HEK293T (cell line): Measurements from ENCODE around the gene DUSP14.

Experiments used
- CTCF ChIA-PET: fragments of 350-600 bp; formaldehyde crosslinking; extraction: SDS; loops from one replicate; lab custom pipeline; 2021; ENCODE audit warnings: antibody characterized with exemption, inconsistent platforms; lab: Yijun Ruan, JAX
- POLR2A ChIA-PET: fragments of 350-600 bp; formaldehyde crosslinking; extraction: SDS; loops from one replicate; lab custom pipeline; 2020; ENCODE audit warnings: antibody characterized with exemption, inconsistent platforms; lab: Yijun Ruan, JAX
- DNase-seq: peaks from one replicate; pipeline ENCODE4 v3.0.0; 2012; ENCODE audit warnings: mixed read lengths; ENCODE audit errors: extremely low spot score
- ARNT ChIP-seq: fragments of 450-650 bp; IDR thresholded peaks from 2 replicates; pipeline ENCODE4 v1.6.1; 2017; ENCODE audit warnings: mild to moderate bottlenecking
- BHLHE40 ChIP-seq: fragments of 450-650 bp; IDR thresholded peaks from 2 replicates; pipeline ENCODE4 v1.6.1; 2016; ENCODE audit warnings: mild to moderate bottlenecking, moderate library complexity, borderline replicate concordance
- CTBP1 ChIP-seq: fragments of 450-650 bp; IDR thresholded peaks from 2 replicates; pipeline ENCODE4 v1.6.1; 2016; ENCODE audit warnings: borderline replicate concordance
- ELF4 ChIP-seq: fragments of 450-650 bp; IDR thresholded peaks from 2 replicates; pipeline ENCODE4 v1.6.1; 2017; ENCODE audit warnings: antibody characterized with exemption
- FOXA1 ChIP-seq: fragments of 450-650 bp; IDR thresholded peaks from 2 replicates; pipeline ENCODE4 v1.6.1; 2016; ENCODE audit warnings: mild to moderate bottlenecking
- FOXK2 ChIP-seq: fragments of 450-650 bp; IDR thresholded peaks from 2 replicates; pipeline ENCODE4 v1.6.1; 2016; ENCODE audit warnings: mild to moderate bottlenecking
- FOXM1 ChIP-seq: fragments of 450-650 bp; IDR thresholded peaks from 2 replicates; pipeline ENCODE4 v1.6.1; 2017; ENCODE audit warnings: mild to moderate bottlenecking, borderline replicate concordance
- HDGF ChIP-seq: fragments of 450-650 bp; IDR thresholded peaks from 2 replicates; pipeline ENCODE4 v1.6.1; 2017; ENCODE audit warnings: antibody characterized with exemption, borderline replicate concordance
- L3MBTL2 ChIP-seq: fragments of 450-650 bp; conservative IDR thresholded peaks from 2 replicates; pipeline ENCODE4 v1.6.1; 2016; ENCODE audit warnings: mild to moderate bottlenecking
- LEF1 ChIP-seq: fragments of 450-650 bp; IDR thresholded peaks from 2 replicates; pipeline ENCODE4 v1.6.1; 2017; ENCODE audit warnings: mild to moderate bottlenecking, borderline replicate concordance
- NFRKB ChIP-seq: fragments of 450-650 bp; IDR thresholded peaks from 2 replicates; pipeline ENCODE4 v1.6.1; 2016; ENCODE audit warnings: mild to moderate bottlenecking, moderate library complexity
- SP1 ChIP-seq: fragments of 450-650 bp; IDR thresholded peaks from 2 replicates; pipeline ENCODE4 v1.6.1; 2017
- SUZ12 ChIP-seq: fragments of 450-650 bp; IDR thresholded peaks from 2 replicates; pipeline ENCODE4 v1.6.1; 2016; ENCODE audit warnings: mild to moderate bottlenecking
- TARDBP ChIP-seq: fragments of 450-650 bp; IDR thresholded peaks from 2 replicates; pipeline ENCODE4 v1.6.1; 2016
- ZNF384 ChIP-seq: fragments of 450-650 bp; IDR thresholded peaks from 2 replicates; pipeline ENCODE4 v1.6.1; 2016
- TF ChIP-seq, protein P1 (sequence below): fragments of 450-650 bp; IDR thresholded peaks from 2 replicates; pipeline ENCODE4 v1.6.1; 2016

Gene DUSP14

DNA sequence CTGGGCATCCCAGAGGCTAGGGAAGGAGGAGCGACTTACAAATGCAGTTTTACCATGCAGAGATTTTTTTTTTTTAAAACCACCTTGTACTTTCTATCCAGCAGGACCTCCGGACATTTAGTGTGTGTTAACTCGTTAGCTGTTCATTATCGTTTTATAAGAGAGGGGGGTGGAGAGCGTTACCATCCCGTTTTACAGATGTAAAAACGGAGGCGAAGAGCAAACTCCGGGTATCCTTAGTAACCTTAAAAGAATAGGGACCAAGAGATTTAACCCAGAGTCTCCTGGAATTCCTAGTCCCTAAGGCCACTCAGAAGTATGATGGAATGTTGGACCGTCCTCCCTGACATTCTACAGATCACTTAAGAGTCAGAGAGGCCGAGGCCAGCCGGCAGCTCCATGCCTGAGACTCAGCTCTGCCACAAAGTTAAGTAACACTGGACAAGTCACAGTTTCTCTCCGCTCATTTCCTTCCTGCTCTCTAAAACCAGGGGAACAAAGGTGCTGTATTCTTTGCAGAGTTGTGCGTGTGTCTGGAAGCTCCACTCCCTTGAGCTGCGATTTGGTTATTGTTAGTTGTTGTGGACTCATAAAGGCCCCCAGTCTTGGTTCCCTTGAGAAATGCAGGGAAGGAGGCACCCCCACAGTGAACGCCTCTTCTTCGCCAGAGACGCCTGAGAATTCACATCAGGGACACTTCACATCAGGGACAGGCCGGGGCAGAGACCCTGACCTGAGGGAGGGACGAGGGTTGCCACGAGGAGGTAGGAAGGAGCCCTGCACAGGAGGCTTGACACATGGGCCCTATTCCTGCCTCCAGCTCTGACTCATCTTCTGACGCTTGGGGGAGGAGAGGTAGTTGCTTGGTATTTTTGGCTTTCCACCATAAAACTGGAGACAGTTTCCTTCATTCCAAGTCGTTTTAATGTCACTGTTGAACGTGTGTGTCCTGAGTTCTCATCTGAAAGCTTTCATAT is 1.2 kb downstream of the DUSP14 start:
- peak; percentile 33 for DNase-seq
- POLR2A ChIA-PET, result interaction anchor here (0.7 to 1.4 kb wide), 4 partner anchors 9 to 280 kb away, joined by 3 to 5 read pairs (median 3); no protein-coding TSS in a partner anchor
- CTCF ChIA-PET, result interaction anchor here (0.6 kb wide), 1 partner anchor 11 kb away, joined by 4 read pairs; no protein-coding TSS in a partner anchor
- TF ChIP-seq L3MBTL2 (peak; percentile 76), NFRKB (no peak)

DNA sequence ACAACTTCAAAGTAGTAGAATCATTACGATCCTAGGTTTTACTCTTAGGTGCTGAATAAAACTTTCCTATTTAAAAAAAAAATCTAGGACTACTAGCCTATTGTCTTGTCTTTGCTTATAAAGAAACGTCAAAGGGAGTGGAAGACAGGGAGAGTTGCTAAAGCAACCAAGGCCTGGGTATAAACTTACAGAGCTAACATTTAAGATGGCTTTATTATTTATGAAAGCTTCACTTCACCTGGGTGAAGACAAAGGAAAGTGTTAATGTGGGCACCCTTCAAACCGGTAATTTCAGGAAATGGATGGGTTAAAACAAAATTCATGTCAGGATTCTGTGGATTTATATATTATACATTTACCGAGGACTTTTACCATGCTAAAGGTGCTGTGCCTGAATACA is 2.5 kb downstream of the DUSP14 start:
- ChIA-PET POLR2A (interaction anchor here (0.8 kb wide), 1 partner anchor 85 kb away, joined by 3 read pairs; no protein-coding TSS in a partner anchor), CTCF (interaction anchor here (0.7 kb wide), 2 partner anchors 16 to 55 kb away, joined by 4 to 6 read pairs; no protein-coding TSS in a partner anchor)
- TF ChIP-seq FOXM1, result no peak
- no peak for TF ChIP-seq FOXK2
- no peak for TF ChIP-seq SP1
- TF ChIP-seq, protein P1, sequence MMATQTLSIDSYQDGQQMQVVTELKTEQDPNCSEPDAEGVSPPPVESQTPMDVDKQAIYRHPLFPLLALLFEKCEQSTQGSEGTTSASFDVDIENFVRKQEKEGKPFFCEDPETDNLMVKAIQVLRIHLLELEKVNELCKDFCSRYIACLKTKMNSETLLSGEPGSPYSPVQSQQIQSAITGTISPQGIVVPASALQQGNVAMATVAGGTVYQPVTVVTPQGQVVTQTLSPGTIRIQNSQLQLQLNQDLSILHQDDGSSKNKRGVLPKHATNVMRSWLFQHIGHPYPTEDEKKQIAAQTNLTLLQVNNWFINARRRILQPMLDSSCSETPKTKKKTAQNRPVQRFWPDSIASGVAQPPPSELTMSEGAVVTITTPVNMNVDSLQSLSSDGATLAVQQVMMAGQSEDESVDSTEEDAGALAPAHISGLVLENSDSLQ, result no peak
- no peak for TF ChIP-seq NFRKB
- no peak for TF ChIP-seq ZNF384
- TF ChIP-seq FOXA1, result no peak
- no peak for TF ChIP-seq ELF4
- no peak for TF ChIP-seq ARNT
- TF ChIP-seq L3MBTL2, result no peak
- no peak for TF ChIP-seq TARDBP
- TF ChIP-seq SUZ12, result no peak
- no peak for TF ChIP-seq LEF1
- TF ChIP-seq CTBP1, result no peak
- no peak for TF ChIP-seq HDGF
- TF ChIP-seq BHLHE40, result no peak
- no peak for DNase-seq

DNA sequence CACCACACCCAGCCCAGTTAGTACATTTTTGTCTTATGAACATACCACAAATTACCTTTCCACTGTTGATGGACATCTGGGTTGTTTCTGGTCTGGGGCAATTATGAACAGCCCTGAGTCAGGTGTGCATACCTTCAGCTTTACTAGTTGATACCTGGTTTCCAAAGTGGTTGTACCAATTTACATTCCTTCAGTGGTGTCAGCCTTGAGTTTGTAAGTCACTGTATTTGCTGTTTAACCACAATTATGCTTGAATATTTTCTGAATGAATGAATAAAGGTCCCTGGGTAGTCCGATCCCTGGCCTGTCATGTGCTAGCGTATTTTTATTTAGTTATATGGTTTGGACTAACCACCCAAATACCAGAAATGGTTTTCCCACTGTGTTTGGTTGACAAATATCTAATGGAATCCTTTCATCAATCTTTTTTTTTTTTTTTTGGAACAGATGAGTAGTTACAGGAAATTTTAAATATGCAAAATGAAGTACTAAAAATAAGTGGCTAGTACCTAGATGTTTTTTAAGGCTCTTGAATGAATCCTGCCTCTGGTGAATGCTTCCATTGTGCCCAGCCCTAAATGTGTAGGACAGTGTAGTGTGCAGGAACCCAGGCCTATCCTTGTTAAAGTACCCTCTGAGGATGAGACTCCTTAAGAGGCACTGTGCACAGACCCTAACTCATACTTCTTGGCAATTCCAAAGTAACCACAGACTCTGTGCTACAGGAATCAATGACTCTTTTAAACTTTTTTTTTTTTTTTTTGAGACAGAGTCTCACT is 3.7 kb downstream of the DUSP14 start:
- ChIA-PET CTCF (no interaction called here), POLR2A (no interaction called here)
- DNase-seq, result no peak
- TF ChIP-seq, protein P1, result no peak
- TF ChIP-seq FOXK2, result no peak
- no peak for TF ChIP-seq NFRKB
- no peak for TF ChIP-seq FOXM1
- no peak for TF ChIP-seq ZNF384
- TF ChIP-seq TARDBP, result no peak
- no peak for TF ChIP-seq SP1
- no peak for TF ChIP-seq ARNT
- no peak for TF ChIP-seq HDGF
- TF ChIP-seq BHLHE40, result no peak
- no peak for TF ChIP-seq CTBP1
- TF ChIP-seq SUZ12, result no peak
- no peak for TF ChIP-seq FOXA1
- no peak for TF ChIP-seq L3MBTL2
- no peak for TF ChIP-seq LEF1
- TF ChIP-seq ELF4, result no peak

DNA sequence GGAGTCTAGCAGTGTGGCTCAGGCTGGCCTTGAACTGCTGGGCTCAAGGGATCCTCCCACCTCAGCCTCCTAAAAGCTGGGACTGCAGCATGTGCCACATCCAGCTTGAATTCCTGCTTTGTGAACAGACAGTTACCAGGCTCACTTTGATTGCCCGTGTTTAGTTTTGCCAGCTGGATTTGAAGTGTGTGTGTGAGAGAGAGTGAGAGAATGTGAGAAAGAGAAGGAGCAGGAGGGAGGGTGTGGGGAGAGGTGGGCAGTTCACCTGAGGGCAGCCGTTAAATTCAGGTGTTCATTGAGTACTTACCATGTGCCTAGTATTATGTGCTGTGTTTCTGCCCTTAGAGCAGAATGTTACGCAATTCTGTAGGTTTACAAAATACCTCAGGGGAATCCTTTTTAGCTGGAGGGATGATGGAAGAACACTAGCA is 4.7 kb downstream of the DUSP14 start:
- POLR2A ChIA-PET, result no interaction called here

DNA sequence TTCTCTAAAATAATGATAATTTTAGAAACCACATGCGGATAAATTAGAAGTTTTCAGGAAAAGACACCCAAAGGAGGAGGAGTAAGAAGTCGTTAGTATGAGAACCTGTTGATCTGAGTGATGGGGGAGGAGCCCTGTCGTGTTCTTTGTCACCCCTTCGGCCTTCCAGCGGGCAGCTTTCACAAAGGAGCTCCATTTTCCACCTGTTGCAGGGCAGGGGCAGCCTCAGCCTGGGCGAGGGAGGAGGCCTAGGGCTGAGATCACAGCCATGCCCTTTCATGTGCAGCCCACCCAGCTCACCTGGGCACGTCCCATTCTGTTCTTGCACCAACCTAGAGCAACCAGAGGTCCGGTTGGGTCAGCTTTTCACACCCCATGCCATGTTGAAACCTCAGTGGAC is 5.3 kb downstream of the DUSP14 start:
- no peak for DNase-seq
- ChIA-PET CTCF (interaction anchor here (0.7 kb wide), 1 partner anchor 109 kb away, joined by 3 read pairs; no protein-coding TSS in a partner anchor), POLR2A (no interaction called here)
- TF ChIP-seq L3MBTL2, result no peak
- TF ChIP-seq CTBP1, result no peak
- TF ChIP-seq, protein P1, result no peak
- no peak for TF ChIP-seq FOXK2

More for the DNA sequence above, 4.7 kb downstream of the DUSP14 start:
- no peak for TF ChIP-seq L3MBTL2
- TF ChIP-seq ELF4, result no peak
- no peak for TF ChIP-seq BHLHE40
- no peak for TF ChIP-seq CTBP1
- TF ChIP-seq TARDBP, result no peak
- no peak for TF ChIP-seq SUZ12
- TF ChIP-seq FOXM1, result no peak
- TF ChIP-seq SP1, result no peak
- no peak for TF ChIP-seq HDGF
- TF ChIP-seq ZNF384, result no peak
- no peak for DNase-seq
- CTCF ChIA-PET, result interaction anchor here (0.7 kb wide), 1 partner anchor 108 kb away, joined by 3 read pairs; no protein-coding TSS in a partner anchor
